Pons (tissue), 1 donor: ENCODE results near the gene CEMIP2.
"Not testable (repeated sequence)": the region's sequence is repeated elsewhere in the genome, so short reads cannot be mapped to it uniquely, and the experiment has no call there.

Experiments used
- DNase-seq: peaks from one replicate; pipeline ENCODE4 v3.0.0-alpha.2; 2016; ENCODE audit warnings: low spot score

CEMIP2 gene

GRCh38 chr9:71678999-71679398 is 89.3 kb downstream of the CEMIP2 start:
- no peak for DNase-seq

DNA sequence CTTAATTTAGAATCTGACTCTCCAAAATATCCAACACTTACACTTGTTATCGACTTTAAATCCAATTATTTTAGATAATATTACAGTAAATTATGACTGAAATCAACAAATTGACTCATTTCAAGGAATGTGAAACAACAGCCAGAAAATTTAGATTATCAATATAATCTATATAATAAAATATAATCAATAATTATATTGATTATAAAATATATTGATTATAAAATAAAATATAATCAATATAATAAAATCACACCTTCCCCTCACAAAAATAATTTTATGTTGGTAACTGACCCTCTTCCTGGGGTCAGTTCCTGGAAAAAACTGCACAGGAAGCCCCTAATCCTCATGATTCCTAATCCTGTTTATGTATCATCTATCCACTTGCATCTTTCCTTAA is 91.1 kb downstream of the CEMIP2 start:
- DNase-seq: no peak

DNA sequence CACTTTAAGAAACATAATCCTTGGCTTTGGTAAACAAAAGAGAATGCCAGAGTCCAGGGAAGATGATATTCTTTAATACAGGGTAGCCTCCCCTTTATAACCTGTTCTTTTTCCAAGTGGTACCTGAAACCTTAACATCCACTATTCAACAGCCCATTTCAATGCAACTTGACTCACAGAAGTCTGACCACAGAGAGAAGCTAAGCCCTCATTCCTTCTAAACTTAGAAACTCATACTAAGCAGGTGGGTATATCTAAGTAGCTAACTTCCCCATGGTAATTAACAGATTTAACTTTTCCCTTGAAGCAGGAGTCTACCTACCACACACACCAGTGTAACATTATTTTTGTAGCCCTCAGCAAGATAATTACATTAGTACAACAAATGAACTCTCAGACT is 91.9 kb downstream of the CEMIP2 start:
- DNase-seq: no peak

DNA sequence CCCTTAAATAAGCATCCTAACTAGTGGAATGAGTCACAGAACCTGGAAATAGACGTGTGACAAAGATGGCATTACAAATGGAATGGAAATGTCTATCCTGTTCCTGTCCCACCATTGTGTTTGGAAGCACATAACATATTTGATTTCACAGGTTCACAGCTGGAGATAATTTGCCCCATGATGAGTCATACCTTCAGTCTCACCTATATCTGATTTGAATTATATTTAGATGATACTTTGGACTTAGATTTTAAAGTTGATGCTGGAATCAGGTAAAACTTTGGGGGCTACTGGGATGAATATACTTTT is 92.5 kb downstream of the CEMIP2 start:
- no peak for DNase-seq

GRCh38 chr9:71675105-71675856 is 93.0 kb downstream of the CEMIP2 start:
- DNase-seq: no peak

DNA sequence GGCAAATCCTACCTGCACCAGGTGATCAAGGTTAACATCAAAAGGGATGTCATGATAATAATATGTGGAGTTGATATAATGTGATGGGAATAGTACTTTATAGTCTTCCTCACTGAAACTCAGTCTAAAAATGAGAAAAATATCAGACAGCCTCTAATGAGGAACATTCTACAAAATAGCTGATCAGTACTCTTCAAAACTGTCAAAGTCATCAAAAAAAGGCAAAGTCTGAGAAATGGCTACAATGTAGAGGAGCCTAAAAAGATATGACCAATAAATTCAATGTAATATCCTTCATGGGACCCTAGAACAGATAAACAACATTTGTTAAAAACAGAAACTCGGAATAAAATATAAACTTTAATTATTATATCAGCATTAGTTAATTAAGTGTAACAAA is 95.7 kb downstream of the CEMIP2 start:
- DNase-seq: no peak

GRCh38 chr9:71671289-71671688 is 97.0 kb downstream of the CEMIP2 start:
- DNase-seq: no peak

DNA sequence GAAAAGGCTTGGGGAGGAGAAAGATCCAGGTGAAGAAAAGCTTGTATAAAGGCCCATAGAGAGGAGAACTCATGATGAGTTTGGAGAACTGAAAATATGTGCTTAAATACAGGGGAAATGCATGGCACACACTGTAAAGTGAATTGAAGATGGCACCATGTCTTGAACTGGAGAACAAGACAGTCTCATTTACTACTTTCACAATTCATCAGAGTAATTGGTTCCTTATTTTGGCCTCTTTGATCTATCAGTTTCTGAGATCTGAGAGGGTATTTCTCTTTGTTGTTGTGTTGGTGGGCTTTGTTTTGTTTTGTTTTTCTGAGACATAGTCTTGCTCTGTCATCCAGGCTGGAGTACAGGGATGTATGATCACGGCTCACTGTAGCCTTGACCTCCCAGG is 98.2 kb downstream of the CEMIP2 start:
- no peak for DNase-seq

- no peak for DNase-seq
These were observed 98.9 kb downstream of the CEMIP2 start for GRCh38 chr9:71669284-71669995.

- DNase-seq: no peak
These were observed 99.6 kb downstream of the CEMIP2 start for GRCh38 chr9:71668717-71669116.

DNA sequence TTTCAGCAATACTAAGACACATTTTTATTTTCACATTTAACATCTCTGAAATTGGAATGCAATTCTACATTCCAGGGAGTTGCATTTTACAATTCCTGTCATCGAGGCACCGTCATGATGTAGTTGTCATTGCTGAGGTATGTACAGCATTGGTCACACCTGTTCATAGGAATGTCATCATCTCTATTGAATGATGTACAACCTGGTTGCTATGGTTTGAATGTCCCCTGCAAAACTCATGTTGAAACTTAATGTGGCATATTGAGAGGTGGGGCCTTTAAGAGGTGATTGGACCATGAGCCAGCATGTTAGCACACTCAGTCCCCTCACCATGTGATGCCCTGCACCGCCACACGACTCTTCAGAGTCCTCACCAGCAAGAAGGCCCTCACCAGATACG is 103.1 kb downstream of the CEMIP2 start:
- DNase-seq: no peak

GRCh38 chr9:71664566-71664965 is 103.7 kb downstream of the CEMIP2 start:
- DNase-seq: no peak

DNA sequence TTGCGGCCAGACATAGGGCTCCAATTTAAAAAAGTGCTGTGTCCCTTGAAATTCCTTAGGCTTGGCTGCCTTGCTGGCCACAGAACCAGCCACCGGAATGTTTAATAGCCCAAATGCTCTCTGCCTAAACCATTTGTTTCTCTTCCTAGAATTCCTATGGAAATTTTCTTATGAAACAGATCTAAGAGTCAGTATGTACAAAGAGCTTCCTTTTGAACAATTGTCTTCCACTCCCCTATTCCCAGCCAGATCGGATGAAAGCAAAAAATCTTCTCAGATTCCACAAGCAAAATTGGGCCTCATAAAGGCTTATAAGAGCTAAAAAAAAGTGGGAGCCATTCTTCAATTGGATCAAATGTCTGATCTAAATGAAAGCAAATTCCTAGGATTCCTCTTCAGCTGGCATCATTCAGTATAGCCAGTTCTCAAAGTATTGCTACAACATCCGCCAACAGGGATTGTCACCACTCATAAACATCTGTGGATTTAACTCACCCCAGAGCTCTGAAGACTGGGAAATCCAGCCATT is 104.3 kb downstream of the CEMIP2 start:
- no peak for DNase-seq

DNA sequence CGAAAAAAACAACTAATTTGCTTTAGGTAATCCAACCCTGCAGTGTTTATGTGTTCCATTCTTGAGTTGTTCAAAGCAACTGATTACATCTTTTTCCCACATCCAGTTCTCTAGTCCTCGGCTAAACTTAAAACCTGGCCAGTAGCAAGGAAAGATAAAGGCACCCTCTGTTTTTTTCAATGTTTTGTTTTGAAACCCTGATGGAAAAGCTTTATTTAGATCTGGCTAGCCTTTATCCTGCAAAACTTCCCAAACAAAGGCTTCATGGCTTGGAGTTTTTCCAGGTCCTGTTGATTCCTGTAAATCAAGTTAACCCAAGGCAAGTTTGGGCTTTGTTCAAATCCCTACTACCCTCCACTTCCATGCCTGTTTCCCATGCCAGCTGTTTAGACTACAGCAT is 105.1 kb downstream of the CEMIP2 start:
- no peak for DNase-seq

DNA sequence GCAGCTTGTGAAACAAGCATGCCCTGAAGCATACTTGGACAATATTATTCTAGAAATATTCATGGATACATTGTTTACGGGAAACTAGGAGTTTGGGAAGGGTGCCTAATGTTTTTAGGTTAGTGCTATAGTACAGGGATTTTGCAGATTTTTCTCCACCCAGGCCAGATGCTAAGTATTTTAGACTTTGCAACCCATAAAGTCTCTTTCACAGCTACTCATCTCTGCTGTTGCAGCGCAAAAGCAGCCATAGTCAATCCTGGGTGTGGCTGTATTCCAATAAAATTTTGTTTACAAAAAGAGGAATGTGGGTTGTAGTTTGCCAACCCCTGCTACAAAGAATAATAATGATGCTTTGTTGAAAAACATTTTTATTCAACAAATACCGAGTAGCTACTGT is 106.2 kb downstream of the CEMIP2 start:
- DNase-seq: no peak

GRCh38 chr9:71657276-71657675 is 111.0 kb downstream of the CEMIP2 start:
- DNase-seq: not testable (repeated sequence)

DNA sequence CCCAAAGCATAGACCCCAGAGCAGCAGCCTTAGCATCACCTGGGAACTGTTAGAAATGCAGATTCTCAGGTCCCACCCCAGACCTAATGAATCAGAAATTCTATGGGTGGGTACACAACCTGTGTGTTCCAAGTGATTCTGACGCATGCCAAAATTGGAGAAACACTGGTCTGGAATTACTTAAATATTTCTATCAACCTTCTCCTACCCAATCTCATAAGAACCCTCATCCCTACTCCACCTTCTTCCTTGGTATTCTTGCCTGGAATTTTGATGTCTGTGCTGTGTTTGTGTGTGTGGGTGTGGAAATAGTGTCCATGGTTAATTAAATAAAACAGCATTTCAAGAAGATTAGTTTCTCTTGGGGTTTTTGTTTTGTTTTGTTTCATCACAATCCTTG is 111.8 kb downstream of the CEMIP2 start:
- no peak for DNase-seq

GRCh38 chr9:71655778-71656177 is 112.5 kb downstream of the CEMIP2 start:
- no peak for DNase-seq

- DNase-seq: no peak
These were observed 113.2 kb downstream of the CEMIP2 start for GRCh38 chr9:71655141-71655540.

DNA sequence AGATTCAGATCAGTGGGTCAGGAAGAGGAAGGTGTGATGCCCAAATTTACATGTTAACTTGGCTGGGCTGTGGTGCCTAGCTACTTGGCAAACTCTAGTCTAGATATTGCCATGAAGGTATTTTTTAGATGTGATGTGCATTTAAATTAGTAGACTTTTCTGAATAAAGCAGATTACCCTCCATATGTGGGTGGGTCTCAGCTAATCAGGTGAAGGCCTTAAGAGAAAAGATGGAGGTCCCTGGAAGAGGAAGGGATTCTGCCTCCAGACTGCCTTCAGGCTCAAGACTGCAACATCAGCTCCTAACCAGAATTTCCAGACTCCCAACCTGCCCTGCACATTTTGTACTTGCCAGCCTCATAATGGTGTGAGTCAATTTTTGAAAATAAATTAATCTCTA is 115.8 kb downstream of the CEMIP2 start:
- DNase-seq: no peak

- no peak for DNase-seq
These were observed 119.9 kb downstream of the CEMIP2 start for GRCh38 chr9:71648453-71648852.

GRCh38 chr9:71647094-71647591 is 121.2 kb downstream of the CEMIP2 start:
- DNase-seq: peak; percentile 82

- DNase-seq: no peak
These were observed 122.2 kb downstream of the CEMIP2 start for GRCh38 chr9:71646131-71646530.
